PC-9 (cell line): Measurements from ENCODE around the gene MACROD2. TPM values are rescaled to one million over a fixed set of nuclear protein-coding genes. Genes with fewer than 3 reads are reported as not detected.

Experiments used
- BruUV-seq: library from RNA; stranded (reverse); fragments of 400-500 nt; replicated peaks from 2 replicates; lab custom pipeline; 2021; lab: Mats Ljungman, UMichigan
- CTCF ChIA-PET: fragments of 300-600 bp; sonication (Branson Sonifier 250); formaldehyde crosslinking; loops from one replicate; lab custom pipeline; 2022; ENCODE audit warnings: antibody characterized with exemption; lab: Charles Lee
- POLR2A ChIA-PET: fragments of 300-600 bp; sonication (Branson Sonifier 250); formaldehyde crosslinking; loops from one replicate; lab custom pipeline; 2022; ENCODE audit warnings: antibody characterized with exemption; ENCODE audit not compliant: unreplicated experiment; lab: Charles Lee
- DNase-seq, 2 experiments: peaks; one replicate each; pipeline versions ENCODE4 v3.0.0 to v3.0.0-alpha.2; 2015 to 2022; ENCODE audit warnings: mixed read lengths in 1 of 2
- H2AFZ ChIP-seq: fragments of 200-600 bp; sonication (generic); 2 replicates; pipeline ENCODE4 v1.8.1; 2017; ENCODE audit warnings: antibody characterized with exemption
- H3F3A ChIP-seq: fragments of 200-600 bp; sonication (generic); 2 replicates; pipeline ENCODE4 v1.8.1; 2017; ENCODE audit warnings: antibody characterized with exemption, mild to moderate bottlenecking, low read depth; ENCODE audit not compliant: insufficient read depth
- H3K27ac ChIP-seq: fragments of 200-600 bp; sonication (generic); 2 replicates; pipeline ENCODE4 v1.6.1; 2016; ENCODE audit warnings: mixed run types
- H3K27me3 ChIP-seq: fragments of 200-600 bp; sonication (generic); 2 replicates; pipeline ENCODE4 v1.6.1; 2016; ENCODE audit warnings: low read depth, mixed run types; ENCODE audit not compliant: insufficient read depth
- H3K36me3 ChIP-seq: fragments of 200-600 bp; sonication (generic); 2 replicates; pipeline ENCODE4 v1.6.1; 2016; ENCODE audit warnings: low read depth, mixed run types
- H3K4me1 ChIP-seq: fragments of 200-600 bp; sonication (generic); replicated peaks from 2 replicates; pipeline ENCODE4 v1.6.1; 2016; ENCODE audit warnings: mixed run types; ENCODE audit not compliant: insufficient read depth
- H3K4me2 ChIP-seq: fragments of 200-600 bp; sonication (generic); 2 replicates; pipeline ENCODE4 v1.6.1; 2017; ENCODE audit warnings: mixed run types
- H3K4me3 ChIP-seq: fragments of 200-600 bp; sonication (generic); 2 replicates; pipeline ENCODE4 v1.6.1; 2016; ENCODE audit warnings: mixed run types
- H3K79me2 ChIP-seq: fragments of 200-600 bp; sonication (generic); 2 replicates; pipeline ENCODE4 v1.6.1; 2017; ENCODE audit warnings: low read depth, mixed run types
- H3K9me2 ChIP-seq: fragments of 200-600 bp; sonication (generic); 2 replicates; pipeline ENCODE4 v1.8.1; 2017; ENCODE audit warnings: mild to moderate bottlenecking; ENCODE audit not compliant: insufficient read depth
- H3K9me3 ChIP-seq: fragments of 200-600 bp; sonication (generic); 2 replicates; pipeline ENCODE4 v1.8.1; 2016; ENCODE audit warnings: low read depth; ENCODE audit not compliant: insufficient read depth
- H4K20me1 ChIP-seq: fragments of 200-600 bp; sonication (generic); 2 replicates; pipeline ENCODE4 v1.8.1; 2017; ENCODE audit not compliant: insufficient read depth
- EZH2 ChIP-seq: fragments of 200-600 bp; sonication (generic); IDR thresholded peaks from 2 replicates; pipeline ENCODE4 v1.8.0; 2017; ENCODE audit warnings: antibody characterized with exemption, low read depth
- intact Hi-C: fragments of 100-400 bp; cut with micrococcal nuclease; formaldehyde crosslinking; loops from one replicate; pipeline ENCODE4 v1.10.0; 2022; ENCODE audit not compliant: unreplicated experiment
- total RNA-seq: library from RNA; stranded (reverse); gene quantifications from 2 replicates; pipeline ENCODE4 v1.2.3, GENCODE V29; 2021
- TF ChIP-seq, protein P1 (sequence below): fragments of 200-600 bp; sonication (generic); conservative IDR thresholded peaks from 2 replicates; pipeline ENCODE4 v1.6.1; 2017; ENCODE audit warnings: mixed run types, antibody characterized with exemption, mild to moderate bottlenecking, moderate library complexity

MACROD2 gene
- total RNA-seq, 1 experiment from 2014 or later = 11.4 TPM

DNA sequence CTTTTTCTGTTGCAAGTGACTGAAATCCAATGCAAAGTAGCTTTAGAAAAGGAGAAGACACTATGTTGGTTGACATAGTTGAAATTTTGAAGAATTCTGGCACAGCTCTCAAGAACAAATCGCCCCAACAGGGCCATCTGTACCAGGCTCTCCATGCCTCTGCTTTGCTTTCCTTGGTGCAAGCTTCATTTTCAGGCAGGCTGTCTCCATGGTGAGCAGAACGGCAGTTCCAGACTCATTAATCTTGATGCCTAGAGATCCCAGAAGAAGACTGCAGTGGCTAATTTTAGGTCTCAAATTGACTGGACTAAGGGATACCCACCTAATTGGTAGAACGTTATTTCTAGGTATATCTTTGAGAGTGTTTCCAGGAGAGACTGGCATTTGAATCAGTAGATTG lies 1292.8 kb downstream of the MACROD2 start:
- no peaks in the 10 kb centered on the region for H3K4me1 ChIP-seq
- no peaks in the 10 kb centered on the region for H4K20me1 ChIP-seq
- CTCF ChIA-PET = no interaction called here
- no peak overlapping the region for H3K4me2 ChIP-seq
- H3K4me3 ChIP-seq = no peak overlapping the region
- no peaks in the 10 kb centered on the region for H3K36me3 ChIP-seq
- H2AFZ ChIP-seq = no peak overlapping the region
- no TSS peak for BruUV-seq
- TF ChIP-seq, protein P1, sequence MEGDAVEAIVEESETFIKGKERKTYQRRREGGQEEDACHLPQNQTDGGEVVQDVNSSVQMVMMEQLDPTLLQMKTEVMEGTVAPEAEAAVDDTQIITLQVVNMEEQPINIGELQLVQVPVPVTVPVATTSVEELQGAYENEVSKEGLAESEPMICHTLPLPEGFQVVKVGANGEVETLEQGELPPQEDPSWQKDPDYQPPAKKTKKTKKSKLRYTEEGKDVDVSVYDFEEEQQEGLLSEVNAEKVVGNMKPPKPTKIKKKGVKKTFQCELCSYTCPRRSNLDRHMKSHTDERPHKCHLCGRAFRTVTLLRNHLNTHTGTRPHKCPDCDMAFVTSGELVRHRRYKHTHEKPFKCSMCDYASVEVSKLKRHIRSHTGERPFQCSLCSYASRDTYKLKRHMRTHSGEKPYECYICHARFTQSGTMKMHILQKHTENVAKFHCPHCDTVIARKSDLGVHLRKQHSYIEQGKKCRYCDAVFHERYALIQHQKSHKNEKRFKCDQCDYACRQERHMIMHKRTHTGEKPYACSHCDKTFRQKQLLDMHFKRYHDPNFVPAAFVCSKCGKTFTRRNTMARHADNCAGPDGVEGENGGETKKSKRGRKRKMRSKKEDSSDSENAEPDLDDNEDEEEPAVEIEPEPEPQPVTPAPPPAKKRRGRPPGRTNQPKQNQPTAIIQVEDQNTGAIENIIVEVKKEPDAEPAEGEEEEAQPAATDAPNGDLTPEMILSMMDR = no peak
- TF ChIP-seq EZH2 = no peak
- H3K27me3 ChIP-seq = no peaks in the 10 kb centered on the region
- DNase-seq = no peak
- H3F3A ChIP-seq = no peaks in the 10 kb centered on the region
- H3K79me2 ChIP-seq = no peaks in the 10 kb centered on the region
- no peaks in the 10 kb centered on the region for H3K9me3 ChIP-seq
- no peak overlapping the region for H3K27ac ChIP-seq
- H3K9me2 ChIP-seq = no peaks in the 10 kb centered on the region
- POLR2A ChIA-PET = no interaction called here
- intact Hi-C loops = no loop called here

DNA sequence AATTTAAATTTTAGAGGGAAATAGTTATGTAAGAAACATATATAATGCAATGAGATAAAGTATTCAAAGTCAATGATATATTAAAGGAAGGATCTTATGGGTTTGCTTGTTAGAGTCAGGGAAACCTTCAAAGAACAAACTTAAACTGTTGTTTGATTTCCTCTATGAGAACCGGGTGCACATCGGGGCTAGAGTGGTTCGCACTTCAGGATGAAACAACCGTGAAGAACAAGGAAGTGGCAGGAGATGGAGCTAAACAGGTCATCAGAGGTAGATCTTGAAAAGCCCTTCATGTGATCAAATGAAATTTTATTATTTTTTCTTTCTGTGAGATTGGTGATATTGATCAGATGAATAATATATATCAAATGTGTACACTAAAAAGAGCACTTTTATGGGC lies 1294.0 kb downstream of the MACROD2 start:
- Histone ChIP-seq H3K79me2 (no peaks in the 10 kb centered on the region), H3K4me3 (no peak overlapping the region), H3K9me3 (no peaks in the 10 kb centered on the region), H2AFZ (no peak overlapping the region), H3K27me3 (no peaks in the 10 kb centered on the region), H3K4me2 (no peak overlapping the region), H3K27ac (no peak overlapping the region), H4K20me1 (no peaks in the 10 kb centered on the region), H3K36me3 (no peaks in the 10 kb centered on the region), H3K4me1 (no peaks in the 10 kb centered on the region), H3K9me2 (no peaks in the 10 kb centered on the region), H3F3A (no peaks in the 10 kb centered on the region)
- BruUV-seq = no TSS peak
- no peak for TF ChIP-seq EZH2
- TF ChIP-seq, protein P1 = no peak
- CTCF ChIA-PET = no interaction called here
- POLR2A ChIA-PET = no interaction called here
- DNase-seq = no peak
- intact Hi-C loops = no loop called here

DNA sequence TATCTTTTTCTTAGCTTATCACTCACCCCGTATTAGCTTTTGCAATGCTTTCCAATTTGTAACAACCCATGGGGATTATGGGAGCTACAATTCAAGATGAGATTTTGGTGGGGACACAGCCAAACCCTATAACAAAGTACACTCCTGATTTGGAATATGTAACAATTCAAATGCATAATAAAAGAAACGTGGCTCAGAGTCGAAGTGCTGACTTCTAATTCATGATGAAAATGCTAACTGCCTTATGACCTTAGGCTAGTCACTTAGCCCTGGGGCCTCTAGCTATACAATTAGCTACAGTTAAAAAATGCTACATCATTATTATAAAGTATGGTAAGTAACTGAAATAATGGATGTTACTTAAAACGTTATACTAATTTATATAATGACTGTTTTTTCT lies 1297.1 kb downstream of the MACROD2 start:
- POLR2A ChIA-PET = no interaction called here
- CTCF ChIA-PET = no interaction called here
- H3K4me3 ChIP-seq = no peak overlapping the region
- no peak overlapping the region for H3K27ac ChIP-seq
- H3K27me3 ChIP-seq = no peaks in the 10 kb centered on the region
- H3K36me3 ChIP-seq = no peaks in the 10 kb centered on the region
- H3K9me3 ChIP-seq = no peaks in the 10 kb centered on the region
- no peaks in the 10 kb centered on the region for H4K20me1 ChIP-seq
- no peak for DNase-seq
- no peak overlapping the region for H2AFZ ChIP-seq
- no peaks in the 10 kb centered on the region for H3K4me1 ChIP-seq
- H3K4me2 ChIP-seq = no peak overlapping the region
- TF ChIP-seq, protein P1 = no peak
- no peak for TF ChIP-seq EZH2
- no peaks in the 10 kb centered on the region for H3F3A ChIP-seq
- H3K9me2 ChIP-seq = no peaks in the 10 kb centered on the region
- no peaks in the 10 kb centered on the region for H3K79me2 ChIP-seq
- intact Hi-C loops = no loop called here
- BruUV-seq = no TSS peak
